Panc1 (cell line): ENCODE results near the gene ENOX1. TPM values are rescaled to one million over a fixed set of nuclear protein-coding genes. Genes with fewer than 3 reads are reported as not detected.

Experiments used
- ATAC-seq: fragments of 200-7000 bp; cut with Tn5 transposase; 2 replicates; pipeline ENCODE4 v1.9.1; 2020; ENCODE audit warnings: mild to moderate bottlenecking, moderate library complexity
- BruUV-seq: library from RNA; stranded (reverse); fragments of 400-500 nt; replicated peaks from 2 replicates; lab custom pipeline; 2021; lab: Mats Ljungman, UMichigan
- CTCF ChIA-PET: fragments of 300-600 bp; sonication (Branson Sonifier 250); formaldehyde crosslinking; loops from one replicate; lab custom pipeline; 2022; ENCODE audit warnings: antibody characterized with exemption; lab: Charles Lee
- POLR2A ChIA-PET: fragments of 300-600 bp; sonication (Branson Sonifier 250); formaldehyde crosslinking; loops from one replicate; lab custom pipeline; 2022; ENCODE audit warnings: antibody characterized with exemption; lab: Charles Lee
- DNase-seq: peaks from one replicate; pipeline ENCODE4 v3.0.0-alpha.2; 2010; ENCODE audit warnings: low read depth, low spot score
- H3K27ac ChIP-seq: 2 replicates; pipeline ENCODE4 v1.5.1; 2011; ENCODE audit warnings: mild to moderate bottlenecking, low read length, inconsistent platforms
- H3K27me3 ChIP-seq: fragments of 200-500 bp; sonication (Bioruptor generic); 2 replicates; pipeline ENCODE4 v1.6.0; 2014; ENCODE audit warnings: low read length, inconsistent platforms; ENCODE audit not compliant: control insufficient read depth, insufficient read depth
- H3K36me3 ChIP-seq: fragments of 200-500 bp; sonication (Bioruptor generic); 2 replicates; pipeline ENCODE4 v1.5.1; 2014; ENCODE audit warnings: inconsistent platforms, mild to moderate bottlenecking, low read length, moderate library complexity; ENCODE audit not compliant: control insufficient read depth, insufficient read depth
- H3K4me1 ChIP-seq: 2 replicates; pipeline ENCODE4 v1.5.1; 2011; ENCODE audit warnings: inconsistent platforms, mild to moderate bottlenecking, low read length, moderate library complexity; ENCODE audit not compliant: control insufficient read depth, insufficient read depth
- H3K4me3 ChIP-seq, 2 experiments: 2 replicates each; pipeline ENCODE4 v1.5.1; 2011 to 2012; ENCODE audit warnings: low read depth in 2 of 2, low read length in 2 of 2, mild to moderate bottlenecking in 2 of 2, inconsistent platforms in 1 of 2, moderate library complexity in 1 of 2
- H3K9me3 ChIP-seq: fragments of 200-500 bp; sonication (Bioruptor generic); 2 replicates; pipeline ENCODE4 v1.5.1; 2014; ENCODE audit warnings: low read depth, mild to moderate bottlenecking, inconsistent platforms, low read length, moderate library complexity; ENCODE audit not compliant: control insufficient read depth, insufficient read depth
- CTCF ChIP-seq: fragments of 450-650 bp; IDR thresholded peaks from 2 replicates; pipeline ENCODE4 v1.5.1; 2017; ENCODE audit warnings: mild to moderate bottlenecking
- POLR2AphosphoS5 ChIP-seq: IDR thresholded peaks from 2 replicates; pipeline ENCODE4 v1.6.1; 2012; ENCODE audit warnings: mild to moderate bottlenecking, low read depth, low read length, moderate library complexity
- REST ChIP-seq, 2 experiments: IDR thresholded peaks; 2 replicates each; pipeline ENCODE4 v1.6.1; 2011 to 2012; ENCODE audit warnings: low read depth in 2 of 2, control low read depth in 1 of 2, low read length in 1 of 2, mild to moderate bottlenecking in 1 of 2, moderate library complexity in 1 of 2; ENCODE audit not compliant: insufficient read depth in 1 of 2
- SIN3A ChIP-seq: IDR thresholded peaks from 2 replicates; pipeline ENCODE4 v1.6.1; 2012; ENCODE audit warnings: low read depth, mild to moderate bottlenecking, low read length, moderate library complexity, borderline replicate concordance; ENCODE audit not compliant: insufficient read depth
- TCF7L2 ChIP-seq: IDR thresholded peaks from 2 replicates; pipeline ENCODE4 v1.6.1; 2011; ENCODE audit warnings: mild to moderate bottlenecking, low read depth, low read length, inconsistent platforms
- in situ Hi-C: cut with HindIII; loops from 2 replicates; pipeline ENCODE4 v1.10.0; 2016; ENCODE audit warnings: low sequenced_read_pairs, low pct_unique_long_range_greater_than_20kb
- intact Hi-C: fragments of 100-400 bp; cut with micrococcal nuclease; formaldehyde crosslinking; loops from one replicate; pipeline ENCODE4 v1.10.0; 2022; ENCODE audit not compliant: unreplicated experiment
- total RNA-seq: library from RNA; stranded (reverse); gene quantifications from one replicate; pipeline ENCODE4 v1.2.1, GENCODE V29; 2021; ENCODE audit not compliant: unreplicated experiment

ENOX1 gene
- total RNA-seq, 1 experiment from 2014 or later = 0.23 TPM

- ChIA-PET POLR2A (no interaction called here), CTCF (no interaction called here)
- Histone ChIP-seq H3K9me3 (no peaks in the 10 kb centered on the region), H3K36me3 (no peaks in the 10 kb centered on the region), H3K27me3 (no peaks in the 10 kb centered on the region), H3K27ac (no peak overlapping the region), H3K4me1 (no peaks in the 10 kb centered on the region), H3K4me3 (no peak overlapping the region)
- intact Hi-C loops = no loop called here
- DNase-seq (no peak), ATAC-seq (no peak)
- in situ Hi-C loops = no loop called here
- BruUV-seq = no TSS peak
- no peak for TF ChIP-seq SIN3A
- no peak for TF ChIP-seq CTCF
- TF ChIP-seq TCF7L2 = no peak
- no peak for TF ChIP-seq REST (IDR thresholded peaks at IDR 0.05; ENCODE audit: insufficient read depth in 1 of 2, low read depth in 2 of 2, low read length in 1 of 2)
- no peak for TF ChIP-seq POLR2AphosphoS5
Measured at GRCh38 chr13:43766725-43767124, 20.0 kb downstream of the ENOX1 start.

GRCh38 chr13:43764349-43764748 is 22.4 kb downstream of the ENOX1 start:
- no TSS peak for BruUV-seq
- ATAC-seq = no peak
- Histone ChIP-seq H3K9me3 (no peaks in the 10 kb centered on the region), H3K27me3 (no peaks in the 10 kb centered on the region), H3K4me3 (no peak overlapping the region), H3K36me3 (no peaks in the 10 kb centered on the region), H3K27ac (no peak overlapping the region), H3K4me1 (no peaks in the 10 kb centered on the region)
- ChIA-PET CTCF (no interaction called here), POLR2A (no interaction called here)
- intact Hi-C loops = no loop called here
- TF ChIP-seq POLR2AphosphoS5 (no peak), CTCF (no peak), SIN3A (no peak), REST (IDR thresholded peaks at IDR 0.05; ENCODE audit: insufficient read depth in 1 of 2, low read depth in 2 of 2, low read length in 1 of 2) (no peak), TCF7L2 (no peak)
- no peak for DNase-seq
- in situ Hi-C loops = no loop called here
